RWPE1 (cell line): ENCODE results near the gene ZNF462.

Experiments used
- CTCF ChIA-PET: fragments of 350-600 bp; sonication (Branson Sonifier 250); formaldehyde crosslinking; extraction: SDS; loops from one replicate; lab custom pipeline; 2021; lab: Yijun Ruan, JAX
- POLR2A ChIA-PET: fragments of 400-600 bp; formaldehyde crosslinking; extraction: SDS; loops from one replicate; lab custom pipeline; 2020; ENCODE audit warnings: antibody characterized with exemption; ENCODE audit not compliant: low non-redundant PET; lab: Yijun Ruan, JAX
- DNase-seq: peaks from one replicate; pipeline ENCODE4 v3.0.0; 2012; ENCODE audit warnings: low spot score
- H3K27ac ChIP-seq: fragments of 450-650 bp; 2 replicates; pipeline ENCODE4 v1.5.1; 2017
- CTCF ChIP-seq: fragments of 450-650 bp; conservative IDR thresholded peaks from 2 replicates; pipeline ENCODE4 v1.5.1; 2017; ENCODE audit warnings: low read depth, mild to moderate bottlenecking

Gene ZNF462

GRCh38 chr9:107049046-107049802, 186.3 kb downstream of the ZNF462 start:
- ChIA-PET CTCF (no interaction called here), POLR2A (no interaction called here)

GRCh38 chr9:107049803-107050184, 186.8 kb downstream of the ZNF462 start:
- POLR2A ChIA-PET, result no interaction called here
- H3K27ac ChIP-seq, result no peak overlapping the region
- no peak for DNase-seq
- CTCF ChIA-PET, result interaction anchor here (0.6 kb wide), 1 partner anchor 816 kb away, joined by 4 read pairs; no protein-coding TSS in a partner anchor
- TF ChIP-seq CTCF, result no peak

More at GRCh38 chr9:107049046-107049802, 186.3 kb downstream of the ZNF462 start:
- H3K27ac ChIP-seq, result no peak overlapping the region
- DNase-seq, result no peak
- TF ChIP-seq CTCF, result no peak

- ChIA-PET CTCF (no interaction called here), POLR2A (no interaction called here)
- no peak for TF ChIP-seq CTCF
- H3K27ac ChIP-seq, result no peak overlapping the region
- DNase-seq, result no peak
These were observed 188.4 kb downstream of the ZNF462 start for GRCh38 chr9:107051392-107051791.

GRCh38 chr9:107054146-107054545, 191.2 kb downstream of the ZNF462 start:
- no peak overlapping the region for H3K27ac ChIP-seq
- POLR2A ChIA-PET, result no interaction called here
- no peak for TF ChIP-seq CTCF
- no peak for DNase-seq
- CTCF ChIA-PET, result no interaction called here

- no peak overlapping the region for H3K27ac ChIP-seq
- ChIA-PET POLR2A (no interaction called here), CTCF (interaction anchor here (1.6 kb wide), 1 partner anchor 9 kb away, joined by 3 read pairs; no protein-coding TSS in a partner anchor)
- DNase-seq, result no peak
- no peak for TF ChIP-seq CTCF
These were observed 196.3 kb downstream of the ZNF462 start for GRCh38 chr9:107059220-107059619.

GRCh38 chr9:107060062-107060461, 197.1 kb downstream of the ZNF462 start:
- POLR2A ChIA-PET, result no interaction called here
- DNase-seq, result no peak
- TF ChIP-seq CTCF, result no peak
- CTCF ChIA-PET, result interaction anchor here (1.6 kb wide), 1 partner anchor 9 kb away, joined by 3 read pairs; no protein-coding TSS in a partner anchor
- no peak overlapping the region for H3K27ac ChIP-seq
